NB4 (cell line): Measurements from ENCODE around the gene RHOT1.
"Not testable (repeated sequence)": the region's sequence is repeated elsewhere in the genome, so short reads cannot be mapped to it uniquely, and the experiment has no call there.

Source experiments
- POLR2A ChIP-seq: IDR thresholded peaks from 2 replicates; pipeline ENCODE4 v1.6.1; 2011; ENCODE audit warnings: mild to moderate bottlenecking; ENCODE audit not compliant: insufficient read length; ENCODE audit errors: extremely low read depth
- TF ChIP-seq, protein P1 (sequence below): IDR thresholded peaks from one replicate; pipeline ENCODE4 v1.5.1; 2012; ENCODE audit warnings: low read depth, low read length

- TF ChIP-seq, protein P1, sequence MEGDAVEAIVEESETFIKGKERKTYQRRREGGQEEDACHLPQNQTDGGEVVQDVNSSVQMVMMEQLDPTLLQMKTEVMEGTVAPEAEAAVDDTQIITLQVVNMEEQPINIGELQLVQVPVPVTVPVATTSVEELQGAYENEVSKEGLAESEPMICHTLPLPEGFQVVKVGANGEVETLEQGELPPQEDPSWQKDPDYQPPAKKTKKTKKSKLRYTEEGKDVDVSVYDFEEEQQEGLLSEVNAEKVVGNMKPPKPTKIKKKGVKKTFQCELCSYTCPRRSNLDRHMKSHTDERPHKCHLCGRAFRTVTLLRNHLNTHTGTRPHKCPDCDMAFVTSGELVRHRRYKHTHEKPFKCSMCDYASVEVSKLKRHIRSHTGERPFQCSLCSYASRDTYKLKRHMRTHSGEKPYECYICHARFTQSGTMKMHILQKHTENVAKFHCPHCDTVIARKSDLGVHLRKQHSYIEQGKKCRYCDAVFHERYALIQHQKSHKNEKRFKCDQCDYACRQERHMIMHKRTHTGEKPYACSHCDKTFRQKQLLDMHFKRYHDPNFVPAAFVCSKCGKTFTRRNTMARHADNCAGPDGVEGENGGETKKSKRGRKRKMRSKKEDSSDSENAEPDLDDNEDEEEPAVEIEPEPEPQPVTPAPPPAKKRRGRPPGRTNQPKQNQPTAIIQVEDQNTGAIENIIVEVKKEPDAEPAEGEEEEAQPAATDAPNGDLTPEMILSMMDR: not testable (repeated sequence)
- not testable (repeated sequence) for TF ChIP-seq POLR2A
Observed at GRCh38 chr17:32139504-32139903, 2.8 kb upstream of the RHOT1 start.
